Astrocyte of the cerebellum (primary cell): ENCODE data around the gene ADGRD1.

Experiments used
- DNase-seq: peaks from one replicate; pipeline ENCODE4 v3.0.0-alpha.2; 2011; ENCODE audit warnings: low read depth
- H3K4me3 ChIP-seq: 2 replicates; pipeline ENCODE4 v1.5.1; 2011; ENCODE audit warnings: mild to moderate bottlenecking, low read depth, low read length, moderate library complexity
- in situ Hi-C: cut with HindIII; loops from 2 replicates; pipeline ENCODE4 v1.10.0; 2017; ENCODE audit warnings: low sequenced_read_pairs
- TF ChIP-seq, protein P1 (sequence below): IDR thresholded peaks from 2 replicates; pipeline ENCODE4 v1.5.1; 2012; ENCODE audit warnings: low read length, low read depth, moderate library complexity, mild to moderate bottlenecking; ENCODE audit errors: missing control alignments

ADGRD1 gene

DNA sequence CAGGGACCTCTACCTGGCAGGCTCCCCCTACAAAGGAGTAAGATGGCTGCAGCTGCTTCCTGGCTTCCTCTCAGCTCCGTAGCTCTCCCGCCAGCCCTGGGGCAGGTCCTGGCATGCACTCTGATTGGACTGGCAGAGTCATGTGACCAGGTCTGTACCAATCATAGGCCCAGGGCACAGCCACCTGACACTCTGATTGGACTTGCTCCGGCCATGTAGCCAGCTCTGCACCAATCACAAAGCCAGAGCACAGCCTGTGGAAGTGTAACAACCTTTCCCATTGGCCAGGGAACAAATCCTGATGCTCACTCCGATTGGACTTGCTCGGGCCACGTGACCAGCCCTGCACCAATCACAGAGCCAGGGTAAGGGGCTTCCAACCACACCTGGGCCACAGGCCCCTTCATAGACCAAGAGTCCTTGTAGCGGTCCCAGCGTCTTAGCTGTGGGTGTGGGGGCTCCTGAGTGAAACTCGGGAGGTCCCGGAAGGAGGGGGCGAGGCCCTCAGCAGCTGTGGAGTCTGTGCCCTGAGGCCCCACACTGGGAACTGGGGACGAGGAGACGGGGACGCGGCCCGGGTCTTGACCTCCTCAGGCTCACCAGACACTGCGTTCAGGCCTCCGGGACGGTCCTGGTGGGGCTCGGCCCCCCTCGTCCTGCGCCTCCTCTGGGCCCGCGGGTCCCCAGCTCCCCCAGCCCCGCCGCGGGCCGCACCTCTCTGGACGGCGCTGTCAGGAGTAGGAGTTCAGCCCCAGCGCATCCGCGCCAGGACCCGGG is 210.6 kb downstream of the ADGRD1 start:
- no peak overlapping the region for H3K4me3 ChIP-seq
- TF ChIP-seq, protein P1, sequence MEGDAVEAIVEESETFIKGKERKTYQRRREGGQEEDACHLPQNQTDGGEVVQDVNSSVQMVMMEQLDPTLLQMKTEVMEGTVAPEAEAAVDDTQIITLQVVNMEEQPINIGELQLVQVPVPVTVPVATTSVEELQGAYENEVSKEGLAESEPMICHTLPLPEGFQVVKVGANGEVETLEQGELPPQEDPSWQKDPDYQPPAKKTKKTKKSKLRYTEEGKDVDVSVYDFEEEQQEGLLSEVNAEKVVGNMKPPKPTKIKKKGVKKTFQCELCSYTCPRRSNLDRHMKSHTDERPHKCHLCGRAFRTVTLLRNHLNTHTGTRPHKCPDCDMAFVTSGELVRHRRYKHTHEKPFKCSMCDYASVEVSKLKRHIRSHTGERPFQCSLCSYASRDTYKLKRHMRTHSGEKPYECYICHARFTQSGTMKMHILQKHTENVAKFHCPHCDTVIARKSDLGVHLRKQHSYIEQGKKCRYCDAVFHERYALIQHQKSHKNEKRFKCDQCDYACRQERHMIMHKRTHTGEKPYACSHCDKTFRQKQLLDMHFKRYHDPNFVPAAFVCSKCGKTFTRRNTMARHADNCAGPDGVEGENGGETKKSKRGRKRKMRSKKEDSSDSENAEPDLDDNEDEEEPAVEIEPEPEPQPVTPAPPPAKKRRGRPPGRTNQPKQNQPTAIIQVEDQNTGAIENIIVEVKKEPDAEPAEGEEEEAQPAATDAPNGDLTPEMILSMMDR = no peak
- in situ Hi-C loops = no loop called here
- no peak for DNase-seq

DNA sequence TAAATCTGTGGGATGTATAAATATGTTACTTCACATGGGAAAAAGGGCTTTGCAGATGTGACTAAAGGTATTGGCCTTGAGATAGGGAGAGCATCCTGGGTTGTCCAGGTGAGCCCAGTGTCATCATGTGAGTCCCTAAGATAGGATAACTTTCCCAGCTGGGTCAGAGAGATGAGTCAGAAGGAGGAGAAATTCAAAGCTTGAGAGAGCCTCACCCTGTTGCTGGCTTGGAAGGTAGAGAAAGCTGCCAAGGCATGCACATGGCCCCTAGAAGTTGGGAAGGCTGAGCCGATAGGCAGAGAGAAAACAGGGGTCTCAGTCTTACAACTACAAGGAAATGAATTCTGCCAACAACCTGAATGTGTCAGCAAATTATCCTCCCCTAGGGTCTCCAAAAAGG is 213.0 kb downstream of the ADGRD1 start:
- no peak overlapping the region for H3K4me3 ChIP-seq
- TF ChIP-seq, protein P1 = no peak
- DNase-seq = no peak
- in situ Hi-C loops = no loop called here

GRCh38 chr12:131167334-131167733 is 213.6 kb downstream of the ADGRD1 start:
- in situ Hi-C loops = no loop called here
- TF ChIP-seq, protein P1 = no peak
- DNase-seq = no peak
- H3K4me3 ChIP-seq = no peak overlapping the region

DNA sequence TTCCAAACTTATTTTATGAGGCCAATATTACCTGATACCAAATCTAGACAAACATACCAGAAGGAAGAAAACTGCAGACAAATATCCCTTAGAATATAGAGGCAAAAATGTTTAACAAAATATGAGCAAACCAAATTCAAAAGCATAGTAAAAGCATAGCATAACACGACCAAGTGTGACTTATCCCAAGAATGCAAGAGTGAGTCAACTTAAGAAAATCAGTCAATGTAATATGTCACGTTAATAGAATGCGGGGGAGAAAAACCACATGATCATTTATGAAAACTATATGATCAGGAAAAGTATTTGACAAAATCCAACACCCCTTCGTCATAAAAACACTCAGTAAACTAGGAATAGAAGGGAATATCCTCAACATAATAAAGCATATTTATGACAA is 217.3 kb downstream of the ADGRD1 start:
- no peak for DNase-seq
- in situ Hi-C loops = no loop called here
- H3K4me3 ChIP-seq = no peak overlapping the region
- TF ChIP-seq, protein P1 = no peak

DNA sequence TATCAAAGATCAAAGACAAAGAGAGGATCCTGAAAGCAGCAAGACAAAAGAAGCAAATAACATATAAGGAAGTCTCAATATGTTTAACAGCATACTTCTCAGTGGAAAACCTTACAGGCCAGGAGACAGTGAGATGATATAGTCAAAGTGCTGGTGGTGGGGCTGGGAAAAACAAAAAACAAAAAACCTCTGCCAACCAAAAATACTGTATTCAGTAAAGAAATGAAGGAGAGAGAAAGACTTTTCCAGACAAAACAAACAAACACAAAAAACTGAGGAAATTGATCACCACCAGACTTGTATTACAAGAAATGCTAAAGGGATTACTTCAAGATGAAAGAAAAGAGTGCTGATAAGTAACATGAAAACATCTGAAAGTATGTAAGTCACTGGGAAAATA is 221.2 kb downstream of the ADGRD1 start:
- DNase-seq = no peak
- in situ Hi-C loops = no loop called here
- TF ChIP-seq, protein P1 = no peak

GRCh38 chr12:131176266-131176665 is 222.6 kb downstream of the ADGRD1 start:
- DNase-seq = no peak
- in situ Hi-C loops = no loop called here
- no peak overlapping the region for H3K4me3 ChIP-seq
- TF ChIP-seq, protein P1 = no peak

More for the DNA sequence above, 221.2 kb downstream of the ADGRD1 start:
- no peak overlapping the region for H3K4me3 ChIP-seq
